NB4 (cell line): ENCODE results near the gene FN3K.

Experiments
- DNase-seq: peaks from one replicate; pipeline ENCODE4 v3.0.0; 2010; ENCODE audit warnings: low read depth
- H3K4me3 ChIP-seq: one replicate; pipeline ENCODE4 v1.5.1; 2011; ENCODE audit warnings: mild to moderate bottlenecking, low read depth, low read length, moderate library complexity
- CTCF ChIP-seq: IDR thresholded peaks from one replicate; pipeline ENCODE4 v1.5.1; 2012; ENCODE audit warnings: low read depth, low read length
- MAX ChIP-seq: IDR thresholded peaks from 2 replicates; pipeline ENCODE4 v1.6.1; 2011; ENCODE audit warnings: low read depth, low read length
- MYC ChIP-seq: IDR thresholded peaks from 2 replicates; pipeline ENCODE4 v1.6.1; 2011; ENCODE audit warnings: low read depth, low read length
- POLR2A ChIP-seq: IDR thresholded peaks from 2 replicates; pipeline ENCODE4 v1.6.1; 2011; ENCODE audit warnings: mild to moderate bottlenecking; ENCODE audit not compliant: insufficient read length; ENCODE audit errors: extremely low read depth

Gene FN3K

GRCh38 chr17:82734987-82735866 is at the start of gene FN3K:
FN3K (plus strand) TSS chr17:82735615; CDS start chr17:82735637, 22 bp downstream.
- no peak for DNase-seq
- no peak within 1 kb of the TSS for H3K4me3 ChIP-seq

GRCh38 chr17:82686366-82687324 is 48.8 kb upstream of the FN3K start:
- no peak for DNase-seq
- TF ChIP-seq CTCF (no peak), POLR2A (no peak), MAX (no peak), MYC (no peak)
- H3K4me3 ChIP-seq: no peak overlapping the region

More at GRCh38 chr17:82734987-82735866, at the start of gene FN3K:
- TF ChIP-seq MAX (no peak), CTCF (no peak), POLR2A (no peak), MYC (no peak)

- TF ChIP-seq MAX (no peak), CTCF (no peak), POLR2A (no peak), MYC (no peak)
- DNase-seq: no peak
- H3K4me3 ChIP-seq: no peak overlapping the region
Measured at GRCh38 chr17:82687375-82687861, 48.0 kb upstream of the FN3K start.

GRCh38 chr17:82687871-82688270 is 47.5 kb upstream of the FN3K start:
- H3K4me3 ChIP-seq: no peak overlapping the region
- no peak for DNase-seq
- TF ChIP-seq MAX (no peak), POLR2A (no peak), CTCF (no peak), MYC (no peak)

GRCh38 chr17:82689077-82689476 is 46.3 kb upstream of the FN3K start:
- no peak overlapping the region for H3K4me3 ChIP-seq
- TF ChIP-seq MYC (no peak), POLR2A (no peak), CTCF (no peak), MAX (no peak)
- DNase-seq: no peak
